Measurements from ENCODE around the gene TRIM56. TPM values are rescaled to one million over a fixed set of nuclear protein-coding genes. Genes with fewer than 3 reads are reported as not detected.
A peak's percentile ranks its signal among the peaks of the same experiment; 100 is the strongest.

Gene TRIM56
- total and polyA plus RNA-seq, 9 of the 15 experiments (the other 6 are each of a cell fraction or from before 2014, with no cell fraction given), result 2.0 to 29.7 (median 11.6) TPM

- TF ChIP-seq MGA (IDR thresholded peaks at IDR 0.05) (no peak; the same call in 1 of the 2 replicates), ATF7 (IDR thresholded peaks at IDR 0.05) (0 out of 2 replicates have a peak, but pooled peaks have one; percentile 22), TFAM (CRISPR knock-in tag; conservative IDR thresholded peaks at IDR 0.05) (no peak), ETV6 (IDR thresholded peaks at IDR 0.05; ENCODE audit: borderline replicate concordance in 1 of 2, low read depth in 2 of 2, low read length in 1 of 2) (no peak), ETV6 (CRISPR knock-in tag; IDR thresholded peaks at IDR 0.05; ENCODE audit: borderline replicate concordance) (no peak), ZNF764 (CRISPR knock-in tag; IDR thresholded peaks at IDR 0.05; ENCODE audit: low read depth) (no peak)
These were observed 41.6 kb downstream of the TRIM56 start, which contains the start of gene SERPINE1 (continued) for GRCh38 chr7:101126651-101127459.

All from K562 (cell line).